Dendritic cell treated with granulocyte-macrophage colony-stimulating factor and Interleukin-4, amounts not matched to agents 40 ng/mL and 50 ng/mL, for 4 days (primary cell): ENCODE results near the gene SOWAHD.
"Not testable (repeated sequence)": the region's sequence is repeated elsewhere in the genome, so short reads cannot be mapped to it uniquely, and the experiment has no call there.

Experiments used
- H3K27ac Mint-ChIP-seq: one replicate; pipeline ENCODE4 v1.8.0; 2022; ENCODE audit warnings: mild to moderate bottlenecking, mixed read lengths
- H3K27me3 Mint-ChIP-seq: one replicate; pipeline ENCODE4 v1.8.0; 2022; ENCODE audit warnings: mild to moderate bottlenecking, mixed read lengths
- H3K36me3 Mint-ChIP-seq: one replicate; pipeline ENCODE4 v1.8.0; 2022; ENCODE audit warnings: low read depth, mixed read lengths
- H3K4me1 Mint-ChIP-seq: one replicate; pipeline ENCODE4 v1.8.0; 2022; ENCODE audit warnings: low read depth, mixed read lengths
- H3K4me3 Mint-ChIP-seq: one replicate; pipeline ENCODE4 v1.8.0; 2022; ENCODE audit warnings: mild to moderate bottlenecking, moderate library complexity, mixed read lengths
- H3K9me3 Mint-ChIP-seq: one replicate; pipeline ENCODE4 v1.8.0; 2022; ENCODE audit warnings: mixed read lengths
- intact Hi-C: fragments of 100-400 bp; cut with micrococcal nuclease; formaldehyde crosslinking; loops from one replicate; pipeline ENCODE4 v1.15.0; 2022

Gene SOWAHD

DNA sequence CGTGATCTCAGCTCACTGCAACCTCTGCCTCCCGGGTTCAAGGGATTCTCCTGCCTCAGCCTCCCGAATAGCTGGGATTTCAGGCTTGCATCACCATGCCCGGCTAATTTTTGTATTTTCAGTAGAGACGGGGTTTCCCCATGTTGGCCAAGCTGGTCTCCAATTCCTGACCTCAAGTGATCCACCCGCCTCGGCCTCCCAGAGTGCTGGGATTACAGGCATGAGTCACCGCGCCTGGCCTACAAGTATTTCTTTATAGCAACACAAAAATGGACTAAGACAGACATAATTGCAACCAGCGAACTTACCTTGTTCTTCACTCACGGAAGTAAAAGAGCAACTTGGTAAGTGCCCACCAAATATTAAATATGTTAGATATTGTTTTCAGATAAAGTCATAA lies 10.0 kb downstream of the SOWAHD start:
- H3K36me3 Mint-ChIP-seq, H3K27me3 Mint-ChIP-seq, H3K9me3 Mint-ChIP-seq, H3K4me3 Mint-ChIP-seq, intact Hi-C loops, H3K27ac Mint-ChIP-seq: not testable (repeated sequence)
- H3K4me1 Mint-ChIP-seq: peaks cover 25% of the 10 kb centered on the region

DNA sequence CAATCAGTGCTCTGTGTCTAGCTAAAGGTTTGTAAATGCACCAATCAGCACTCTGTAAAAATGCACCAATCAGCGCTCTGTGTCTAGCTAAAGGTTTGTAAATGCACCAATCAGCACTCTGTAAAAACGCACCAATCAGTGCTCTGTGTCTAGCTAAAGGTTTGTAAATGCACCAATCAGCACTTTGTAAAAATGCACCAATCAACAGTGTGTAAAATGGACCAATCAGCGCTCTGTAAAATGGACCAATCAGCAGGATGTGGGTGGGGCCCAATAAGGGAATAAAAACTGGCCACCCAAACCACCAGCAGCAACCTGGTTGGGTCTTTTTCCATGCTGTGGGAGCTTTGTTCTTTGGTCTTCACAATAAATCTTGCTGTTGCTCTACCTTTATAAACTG lies 11.0 kb downstream of the SOWAHD start:
- intact Hi-C loops, H3K27me3 Mint-ChIP-seq, H3K4me3 Mint-ChIP-seq, H3K9me3 Mint-ChIP-seq, H3K36me3 Mint-ChIP-seq, H3K27ac Mint-ChIP-seq: not testable (repeated sequence)
- H3K4me1 Mint-ChIP-seq: peaks cover 31% of the 10 kb centered on the region

DNA sequence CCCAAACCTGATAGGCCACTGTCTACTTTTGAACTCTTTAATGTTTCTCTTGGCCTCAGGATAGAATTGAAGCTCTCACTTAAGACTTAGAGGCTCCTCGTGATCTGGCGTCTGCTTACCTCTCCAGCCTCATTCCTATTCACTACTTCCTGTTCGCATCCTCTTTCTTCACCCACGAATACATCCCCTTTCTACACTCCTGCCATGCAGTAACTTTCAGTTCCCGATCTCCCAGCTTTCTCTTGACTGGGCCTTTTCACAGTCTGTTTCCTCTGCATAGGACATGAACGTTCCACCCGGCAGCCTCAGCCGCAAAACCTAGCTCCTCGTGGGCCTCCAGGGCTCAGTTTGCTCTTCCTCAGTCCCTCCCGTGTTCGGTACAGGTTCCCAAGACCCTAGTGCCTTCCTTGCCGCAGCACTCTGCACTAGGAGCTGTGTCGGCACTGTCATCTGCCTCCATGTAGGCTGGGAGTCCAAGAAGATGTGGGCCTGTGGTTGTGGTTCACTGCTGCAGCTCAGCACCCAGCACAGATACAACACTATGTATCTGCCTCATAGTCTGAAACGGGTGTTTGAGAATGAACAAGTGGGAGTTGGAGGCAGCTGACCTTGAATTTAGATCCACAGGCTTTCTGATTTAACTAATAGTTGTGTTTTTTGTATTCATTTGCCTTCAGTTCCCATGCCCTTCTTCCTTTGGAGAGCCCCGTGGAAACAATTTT lies 17.3 kb downstream of the SOWAHD start:
- H3K27me3 Mint-ChIP-seq: no peaks in the 10 kb centered on the region
- H3K36me3 Mint-ChIP-seq: peaks cover 1% of the 10 kb centered on the region
- peaks cover 31% of the 10 kb centered on the region for H3K4me1 Mint-ChIP-seq
- peak overlapping the region; percentile 93 for H3K27ac Mint-ChIP-seq
- H3K4me3 Mint-ChIP-seq: no peak overlapping the region
- H3K9me3 Mint-ChIP-seq: no peaks in the 10 kb centered on the region
- intact Hi-C loops: loop anchor here (10.0 kb wide), 1 partner anchor 81 kb away; the partner anchor contains the start of gene SEPTIN6

DNA sequence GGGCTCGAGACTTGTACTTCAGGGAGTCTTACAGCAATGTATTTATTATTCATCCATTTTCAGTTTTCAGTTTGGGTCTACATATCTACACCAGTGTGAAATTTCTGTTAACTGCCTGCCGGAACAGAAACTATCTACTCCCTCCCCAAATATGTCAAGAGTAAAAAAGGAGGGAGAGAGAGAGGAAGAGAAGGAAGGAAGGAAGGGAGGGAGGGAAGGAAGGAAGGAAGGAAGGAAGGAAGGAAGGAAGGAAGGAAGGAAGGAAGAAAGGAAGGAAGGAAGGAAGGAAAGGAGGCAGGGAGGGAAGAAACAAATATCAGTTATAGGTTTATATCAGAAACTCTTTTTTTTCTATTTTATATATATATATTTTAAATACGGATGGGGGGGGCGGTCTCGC lies 20.4 kb downstream of the SOWAHD start:
- Mint-ChIP-seq H3K36me3 (peaks cover 26% of the 10 kb centered on the region), H3K27me3 (no peaks in the 10 kb centered on the region), H3K27ac (no peak overlapping the region), H3K4me1 (peaks cover 43% of the 10 kb centered on the region), H3K4me3 (no peak overlapping the region), H3K9me3 (no peaks in the 10 kb centered on the region)
- intact Hi-C loops: loop anchor here (10.0 kb wide), 1 partner anchor 84 kb away; the partner anchor contains the start of gene SEPTIN6

DNA sequence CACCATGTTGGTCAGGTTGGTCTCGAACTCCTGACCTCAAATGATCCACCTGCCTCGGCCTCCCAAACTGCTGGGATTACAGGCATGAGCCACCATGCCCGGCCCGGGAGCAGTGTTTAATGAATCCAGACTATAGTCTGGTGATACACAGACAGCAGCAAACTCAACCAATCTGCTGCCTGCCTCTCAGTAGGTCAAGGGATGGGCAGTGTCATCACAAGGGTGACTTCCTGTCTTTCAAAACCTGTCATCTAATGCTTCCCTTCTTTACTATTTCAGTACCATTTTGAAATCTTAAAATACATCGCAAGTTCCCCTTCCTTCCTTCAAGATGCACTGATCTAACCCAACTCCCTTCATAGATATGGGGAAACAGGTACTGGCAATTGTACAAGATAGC lies 24.6 kb downstream of the SOWAHD start:
- H3K27me3 Mint-ChIP-seq: no peaks in the 10 kb centered on the region
- peaks cover 58% of the 10 kb centered on the region for H3K36me3 Mint-ChIP-seq
- intact Hi-C loops: no loop called here
- H3K27ac Mint-ChIP-seq: peak overlapping the region; percentile 43
- peaks cover 22% of the 10 kb centered on the region for H3K4me1 Mint-ChIP-seq
- no peak overlapping the region for H3K4me3 Mint-ChIP-seq
- no peaks in the 10 kb centered on the region for H3K9me3 Mint-ChIP-seq

DNA sequence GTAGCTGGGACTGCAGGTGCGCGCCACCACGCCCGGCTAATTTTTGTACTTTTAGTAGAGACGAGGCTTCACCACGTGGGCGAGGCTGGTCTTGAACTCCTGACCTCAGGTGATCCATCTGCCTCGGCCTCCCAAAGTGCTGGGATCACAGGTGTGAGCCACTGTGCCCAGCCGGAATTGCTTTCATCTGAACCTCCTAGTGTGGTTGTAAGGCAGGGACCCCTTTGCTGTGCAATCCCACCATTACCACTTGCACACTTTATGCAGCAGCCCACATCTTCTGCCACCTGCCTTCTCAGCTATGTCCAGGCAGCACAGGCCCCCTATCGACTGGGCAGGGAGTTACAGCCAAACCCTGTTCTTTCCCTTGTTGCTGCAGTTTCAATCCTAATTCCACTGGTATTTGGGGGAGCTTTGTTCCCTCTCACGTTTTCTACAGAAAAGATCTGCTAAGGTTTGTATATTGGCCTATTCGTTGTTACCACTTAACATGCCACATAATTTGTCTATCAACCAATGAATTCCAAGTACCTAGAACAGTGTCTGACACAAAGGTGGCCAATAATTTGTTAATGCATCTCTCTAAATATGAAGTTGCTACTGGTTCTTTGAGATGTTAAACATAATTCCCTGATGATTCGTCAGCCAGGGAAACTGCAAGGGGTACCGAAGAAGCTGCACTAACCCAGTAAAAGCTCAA lies 26.5 kb downstream of the SOWAHD start:
- Mint-ChIP-seq H3K9me3 (no peaks in the 10 kb centered on the region), H3K4me3 (no peak overlapping the region), H3K36me3 (peaks cover 76% of the 10 kb centered on the region), H3K27me3 (no peaks in the 10 kb centered on the region), H3K27ac (no peak overlapping the region), H3K4me1 (peaks cover 34% of the 10 kb centered on the region)
- intact Hi-C loops: no loop called here

DNA sequence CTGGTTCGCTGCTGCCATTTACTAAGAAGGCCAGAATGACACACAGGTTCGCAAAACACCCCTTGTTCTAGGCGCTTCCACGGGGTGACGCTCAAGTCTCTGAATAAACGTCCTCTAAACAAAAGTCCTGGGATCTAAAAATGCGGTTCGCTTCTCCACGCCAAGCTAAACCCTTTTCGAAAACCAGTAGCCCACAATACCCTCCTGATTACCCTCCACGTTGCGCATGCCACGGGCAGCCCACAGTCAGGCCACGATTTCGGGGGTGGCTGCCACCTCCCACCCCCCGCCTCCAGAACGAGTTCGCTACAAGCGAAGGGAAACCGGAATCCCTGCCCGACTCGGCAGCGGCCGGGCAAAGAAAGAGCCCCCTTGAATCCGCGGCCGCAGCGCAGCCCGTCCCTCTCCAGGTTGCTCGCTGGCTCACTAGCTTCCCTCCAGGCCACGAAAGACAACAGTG lies 32.6 kb downstream of the SOWAHD start:
- peak overlapping the region; percentile 88 for H3K4me3 Mint-ChIP-seq
- intact Hi-C loops: loop anchor here (5.0 kb wide), 2 partner anchors 34 to 151 kb away; partner anchors contain the start of genes NKAP and SOWAHD

DNA sequence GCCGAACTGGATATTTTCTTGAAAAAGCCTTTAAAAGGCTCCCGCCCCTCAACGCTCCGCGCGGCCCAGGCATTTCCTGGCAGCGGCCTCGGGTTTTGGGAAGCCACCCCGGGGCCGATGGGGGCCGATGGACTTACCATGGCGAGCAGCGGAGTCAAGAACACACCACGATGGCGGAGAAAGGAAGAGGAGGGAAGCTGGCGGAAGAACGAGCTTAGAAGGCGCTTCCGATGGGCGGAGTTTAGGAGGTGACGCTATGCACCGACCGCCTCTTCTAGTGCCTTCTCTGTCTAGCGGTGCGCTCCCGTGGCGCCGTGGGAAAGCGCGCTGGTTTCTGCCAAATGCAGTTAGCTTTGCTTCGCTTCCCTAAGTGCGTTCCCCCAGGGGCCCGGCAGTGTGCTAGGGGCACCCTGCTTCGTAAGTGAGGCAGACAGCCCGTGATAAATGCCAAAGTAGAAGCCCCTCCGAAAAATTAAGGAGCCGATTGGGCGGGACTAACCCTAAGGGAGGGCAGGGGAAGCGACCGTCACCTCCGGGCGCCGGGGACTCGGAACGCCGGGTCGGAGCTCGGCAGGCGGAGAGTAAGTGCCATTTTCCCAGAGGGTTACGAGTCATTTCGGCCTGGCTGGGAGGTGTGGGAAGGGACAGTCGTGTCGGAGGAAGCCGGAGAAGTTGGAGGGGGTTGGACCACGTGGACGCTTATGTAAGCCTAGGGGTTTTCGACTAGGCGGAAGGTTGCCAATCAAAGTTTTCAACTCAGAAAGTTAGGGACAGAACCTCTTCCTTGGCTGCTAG lies 33.2 kb downstream of the SOWAHD start, which contains the start of gene RPL39:
Gene RPL39 (minus strand): TSS at position 194 of the 795 bp plus-strand sequence. CDS start 54 bp downstream, at position 140.
- Mint-ChIP-seq H3K4me3 (peak within 1 kb of the TSS; percentile 88), H3K4me1 (peaks cover 12% of the 10 kb centered on the region), H3K27me3 (no peaks in the 10 kb centered on the region), H3K27ac (peak within 1 kb of the TSS; percentile 92), H3K36me3 (peaks cover 38% of the 10 kb centered on the region), H3K9me3 (no peaks in the 10 kb centered on the region)
- intact Hi-C loops: loop anchor here (2.0 to 5.0 kb wide), 3 partner anchors 34 to 151 kb away; partner anchors contain the start of genes NDUFA1, NKAP, RNF113A and SOWAHD

More for the DNA sequence above, 32.6 kb downstream of the SOWAHD start:
- Mint-ChIP-seq H3K9me3 (no peaks in the 10 kb centered on the region), H3K27me3 (no peaks in the 10 kb centered on the region), H3K27ac (peak overlapping the region; percentile 92), H3K4me1 (peaks cover 12% of the 10 kb centered on the region), H3K36me3 (peaks cover 44% of the 10 kb centered on the region)

DNA sequence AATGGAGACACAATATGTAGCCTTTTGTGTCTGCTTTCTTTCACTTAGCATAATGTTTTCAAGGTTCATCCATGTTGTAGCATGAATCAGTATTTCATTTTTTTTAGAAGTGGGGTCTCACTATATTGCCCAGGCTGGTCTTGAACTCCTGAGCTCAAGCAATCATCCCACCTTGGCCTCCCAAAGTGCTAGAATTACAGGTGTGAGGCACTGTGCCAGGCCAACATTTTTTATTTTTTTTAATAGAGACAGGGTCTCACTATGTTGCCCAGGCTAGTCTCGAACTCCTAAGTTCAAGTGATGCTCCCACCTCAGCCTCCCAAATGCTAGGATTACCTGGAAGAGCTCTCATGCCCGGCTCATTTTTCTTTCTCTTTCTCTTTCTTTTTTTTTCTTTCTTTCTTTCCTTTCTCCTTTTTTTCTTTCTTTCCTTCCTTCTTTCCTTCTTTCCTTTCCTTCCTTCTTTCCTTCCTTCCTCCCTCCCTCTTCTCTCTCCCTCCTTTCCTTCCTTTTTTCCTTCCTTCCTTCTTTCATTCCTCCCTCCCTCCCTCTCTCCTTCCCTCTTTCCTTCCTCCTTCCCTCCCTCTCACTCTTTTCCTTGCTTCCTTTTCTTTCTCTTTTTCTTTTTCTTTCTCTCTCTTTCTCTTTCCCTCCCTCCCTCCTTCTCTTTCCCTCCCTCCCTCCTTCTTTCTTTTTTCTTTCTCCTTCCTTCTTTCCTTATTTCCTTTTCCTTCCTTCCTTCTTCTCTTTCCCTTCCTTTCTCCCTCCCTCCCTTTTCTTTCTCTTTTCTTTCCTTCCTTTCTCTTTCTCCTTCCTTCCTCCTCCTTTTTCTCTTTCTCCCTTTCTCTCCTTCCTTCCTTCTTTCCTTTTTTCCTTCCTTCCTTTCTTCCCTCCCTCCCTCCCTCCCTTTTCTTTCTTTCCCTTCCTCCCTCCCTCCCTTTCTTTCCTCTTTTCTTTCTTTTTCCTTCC lies 43.1 kb downstream of the SOWAHD start:
- Mint-ChIP-seq H3K4me3 (no peak overlapping the region), H3K27ac (no peak overlapping the region), H3K4me1 (no peaks in the 10 kb centered on the region), H3K9me3 (no peaks in the 10 kb centered on the region), H3K36me3 (no peaks in the 10 kb centered on the region), H3K27me3 (no peaks in the 10 kb centered on the region)
- intact Hi-C loops: no loop called here

DNA sequence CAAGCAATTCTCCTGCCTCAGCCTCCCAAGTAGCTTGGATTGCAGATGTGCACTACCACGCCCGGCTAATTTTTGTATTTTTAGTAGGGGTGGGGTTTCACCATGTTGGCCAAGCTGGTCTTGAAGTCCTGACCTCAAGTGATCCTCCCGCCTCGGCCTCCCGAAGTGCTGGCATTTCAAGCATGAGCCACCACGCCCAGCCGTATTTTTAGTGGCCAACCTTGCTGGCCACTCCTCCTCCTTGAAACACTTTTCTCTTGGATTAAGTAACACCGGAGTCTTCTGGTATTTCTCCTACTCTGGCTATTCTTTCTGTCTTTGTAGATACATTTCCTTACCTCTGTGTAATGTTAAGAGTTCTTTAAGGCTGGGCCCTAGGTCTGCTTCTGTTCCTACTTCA lies 44.2 kb downstream of the SOWAHD start:
- Mint-ChIP-seq H3K4me1 (no peaks in the 10 kb centered on the region), H3K9me3 (no peaks in the 10 kb centered on the region), H3K4me3 (no peak overlapping the region), H3K36me3 (no peaks in the 10 kb centered on the region), H3K27ac (no peak overlapping the region), H3K27me3 (no peaks in the 10 kb centered on the region)
- intact Hi-C loops: no loop called here

DNA sequence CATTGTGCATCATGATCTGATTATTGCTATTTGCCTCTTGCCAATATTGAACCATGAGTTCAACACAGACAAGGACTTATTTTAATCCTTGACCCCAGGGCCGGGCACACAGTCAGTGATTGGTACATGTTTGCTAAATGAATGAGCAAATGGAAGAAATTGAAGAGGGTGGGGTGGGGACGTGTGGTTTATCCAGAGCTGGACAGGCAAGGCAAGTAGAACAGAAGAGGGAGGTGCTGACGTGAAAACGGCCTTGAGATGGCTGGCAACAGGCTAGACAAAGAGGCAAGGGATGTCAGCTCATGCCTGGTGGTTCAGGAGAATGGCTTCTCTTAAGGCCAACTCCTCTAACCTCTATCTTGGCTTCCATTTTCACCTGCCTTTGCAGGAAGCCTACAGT lies 50.1 kb downstream of the SOWAHD start:
- intact Hi-C loops, H3K27me3 Mint-ChIP-seq, H3K4me3 Mint-ChIP-seq, H3K36me3 Mint-ChIP-seq, H3K4me1 Mint-ChIP-seq, H3K9me3 Mint-ChIP-seq, H3K27ac Mint-ChIP-seq: not testable (repeated sequence)

DNA sequence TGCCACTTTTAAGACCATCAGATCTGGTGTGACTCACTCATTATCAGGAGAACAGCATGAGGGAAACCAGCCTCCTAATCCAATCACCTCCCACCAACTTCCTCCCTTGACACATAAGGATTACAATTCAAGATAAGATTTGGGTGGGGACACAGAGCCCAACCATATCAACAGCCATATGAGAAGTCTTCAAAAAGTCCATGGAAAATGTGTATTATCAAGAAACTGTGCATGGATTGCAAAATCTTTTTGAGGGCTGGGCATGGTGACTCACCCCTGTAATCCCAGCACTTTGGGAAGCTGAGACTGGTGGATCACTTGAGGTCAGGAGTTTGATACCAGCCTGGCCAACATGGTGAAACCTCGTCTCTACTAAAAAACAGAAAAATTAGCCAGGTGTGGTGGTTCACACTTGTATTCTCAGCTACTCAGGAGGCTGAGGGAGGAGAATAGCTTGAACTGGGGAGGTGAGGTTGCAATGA lies 50.8 kb downstream of the SOWAHD start:
- Mint-ChIP-seq H3K9me3 (no peaks in the 10 kb centered on the region), H3K4me3 (no peak overlapping the region), H3K36me3 (no peaks in the 10 kb centered on the region), H3K27me3 (no peaks in the 10 kb centered on the region), H3K27ac (no peak overlapping the region), H3K4me1 (no peaks in the 10 kb centered on the region)
- intact Hi-C loops: no loop called here
